ENCODE measurements around the gene EMILIN1.

Gene EMILIN1

GRCh38 chr2:27135478-27135955 lies 57.1 kb downstream of the EMILIN1 start:
- Histone ChIP-seq H3K36me3 (replicated peaks) (peaks cover 27% of the 10 kb centered on the region), H3K9me3 (no peaks in the 10 kb centered on the region), H3K27me3 (ENCODE audit: low read depth) (no peaks in the 10 kb centered on the region), H3K4me1 (peaks cover 9% of the 10 kb centered on the region), H3K4me3 (no peak overlapping the region)
- in situ Hi-C loops (cut with MboI; ENCODE audit: low sequenced_read_pairs): no loop called here
- DNase-seq (ENCODE audit: low spot score in 2 of 2): no peak

All from HAP-1 (cell line).